SKM-1 treated with dmso at 0.1 percent for 144 hours (cell line): ENCODE results near the gene ACTG1.
"Not testable (repeated sequence)": the region's sequence is repeated elsewhere in the genome, so short reads cannot be mapped to it uniquely, and the experiment has no call there.

ENCODE experiments used
- DNase-seq: peaks from one replicate; lab custom pipeline; 2025; ENCODE audit not compliant: unreplicated experiment; lab: John Stamatoyannopoulos, UW

ACTG1 gene

GRCh38 chr17:81533339-81534141, 20.9 kb upstream of the ACTG1 start:
- DNase-seq: no peak

DNA sequence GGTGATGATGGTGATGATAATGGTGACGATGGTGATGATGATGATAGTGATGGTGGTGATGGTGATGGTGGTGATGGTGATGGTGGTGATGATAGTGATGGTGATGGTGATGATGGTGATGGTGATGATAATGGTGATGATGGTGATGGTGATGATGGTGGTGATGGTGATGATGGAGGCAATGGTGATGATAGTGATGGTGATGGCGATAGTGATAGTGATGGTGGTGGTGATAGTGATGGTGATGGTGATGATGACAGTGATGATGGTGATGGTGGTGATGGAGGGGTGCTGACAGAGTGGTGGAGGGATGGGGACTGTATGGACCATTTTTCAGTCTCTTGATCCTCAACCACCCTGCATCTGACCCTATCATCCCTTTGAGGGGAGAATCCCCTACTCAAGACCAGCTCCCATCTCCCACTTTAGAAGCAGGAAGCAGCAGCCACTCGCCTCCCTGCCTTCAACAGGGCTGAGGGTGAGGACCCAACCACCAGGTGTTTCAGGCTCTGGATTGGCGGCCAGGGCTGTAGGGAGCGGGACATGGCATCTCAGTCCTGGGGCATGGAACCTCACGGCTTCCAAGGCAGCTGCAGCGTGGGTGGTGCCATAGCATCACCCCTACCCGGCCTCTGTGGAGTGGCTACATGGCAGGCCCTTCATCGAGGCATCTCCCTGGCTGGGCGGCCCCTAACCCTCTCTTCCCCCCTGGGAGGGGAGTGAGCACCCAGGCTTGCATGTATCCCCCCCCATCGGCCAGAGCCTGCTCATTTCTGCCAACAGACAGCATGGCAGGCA, 20.1 kb upstream of the ACTG1 start:
- DNase-seq: no peak

DNA sequence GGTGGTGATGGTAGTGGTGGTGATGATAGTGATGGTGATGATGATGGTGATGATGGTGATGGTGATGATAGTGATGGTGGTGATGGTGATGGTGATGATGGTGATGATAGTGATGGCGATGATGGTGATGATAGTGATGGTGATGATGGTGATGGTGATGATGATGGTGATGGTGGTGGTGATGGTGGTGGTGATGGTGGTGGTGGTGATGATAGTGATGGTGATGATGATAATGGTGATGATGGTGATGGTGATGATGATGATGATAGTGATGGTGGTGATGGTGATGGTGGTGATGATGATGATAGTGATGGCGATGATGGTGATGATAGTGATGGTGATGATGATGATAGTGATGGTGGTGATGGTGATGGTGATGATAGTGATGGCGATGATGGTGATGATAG, 19.4 kb upstream of the ACTG1 start:
- DNase-seq: not testable (repeated sequence)

GRCh38 chr17:81531013-81531412, 18.4 kb upstream of the ACTG1 start:
- DNase-seq: not testable (repeated sequence)

DNA sequence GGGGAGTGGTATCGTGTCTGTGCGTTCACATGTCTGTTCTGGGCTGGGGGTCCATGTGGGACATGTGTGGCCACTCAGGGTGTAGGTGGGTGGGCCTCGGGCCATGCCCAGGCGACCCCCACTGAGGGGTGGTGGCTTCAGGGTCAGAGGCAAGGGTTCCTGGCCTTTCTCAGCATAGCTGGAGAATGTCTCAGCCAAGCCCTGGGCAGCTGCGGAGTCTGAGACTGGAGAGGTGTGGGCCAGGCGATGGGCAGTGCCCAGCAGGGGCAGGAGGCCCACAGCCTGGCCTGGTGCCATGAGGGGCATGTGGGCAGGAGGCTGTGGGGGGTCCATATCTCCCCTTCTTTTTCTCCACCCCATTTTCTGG, 16.8 kb upstream of the ACTG1 start:
- DNase-seq: no peak

DNA sequence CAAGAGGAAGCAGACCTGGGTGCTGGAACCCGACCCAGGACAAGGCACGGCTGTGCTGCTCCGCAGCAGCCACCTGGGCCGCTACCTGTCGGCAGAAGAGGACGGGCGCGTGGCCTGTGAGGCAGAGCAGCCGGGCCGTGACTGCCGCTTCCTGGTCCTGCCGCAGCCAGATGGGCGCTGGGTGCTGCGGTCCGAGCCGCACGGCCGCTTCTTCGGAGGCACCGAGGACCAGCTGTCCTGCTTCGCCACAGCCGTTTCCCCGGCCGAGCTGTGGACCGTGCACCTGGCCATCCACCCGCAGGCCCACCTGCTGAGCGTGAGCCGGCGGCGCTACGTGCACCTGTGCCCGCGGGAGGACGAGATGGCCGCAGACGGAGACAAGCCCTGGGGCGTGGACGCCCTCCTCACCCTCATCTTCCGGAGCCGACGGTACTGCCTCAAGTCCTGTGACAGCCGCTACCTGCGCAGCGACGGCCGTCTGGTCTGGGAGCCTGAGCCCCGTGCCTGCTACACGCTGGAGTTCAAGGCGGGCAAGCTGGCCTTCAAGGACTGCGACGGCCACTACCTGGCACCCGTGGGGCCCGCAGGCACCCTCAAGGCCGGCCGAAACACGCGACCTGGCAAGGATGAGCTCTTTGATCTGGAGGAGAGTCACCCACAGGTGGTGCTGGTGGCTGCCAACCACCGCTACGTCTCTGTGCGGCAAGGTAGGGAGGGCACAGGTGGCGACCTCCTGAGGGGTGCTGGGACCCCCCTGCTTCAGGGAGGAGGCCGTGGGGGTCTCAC, 16.2 kb upstream of the ACTG1 start:
- no peak for DNase-seq

DNA sequence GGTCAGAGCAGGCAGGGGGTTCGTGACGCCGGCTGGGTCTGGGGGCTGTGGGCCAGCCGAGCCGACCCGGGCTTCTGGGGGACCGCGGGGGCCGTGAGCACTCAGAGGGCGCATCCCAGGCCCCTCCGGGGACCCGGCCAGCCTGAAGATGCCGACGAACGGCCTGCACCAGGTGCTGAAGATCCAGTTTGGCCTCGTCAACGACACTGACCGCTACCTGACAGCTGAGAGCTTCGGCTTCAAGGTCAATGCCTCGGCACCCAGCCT, 15.7 kb upstream of the ACTG1 start:
- no peak for DNase-seq

DNA sequence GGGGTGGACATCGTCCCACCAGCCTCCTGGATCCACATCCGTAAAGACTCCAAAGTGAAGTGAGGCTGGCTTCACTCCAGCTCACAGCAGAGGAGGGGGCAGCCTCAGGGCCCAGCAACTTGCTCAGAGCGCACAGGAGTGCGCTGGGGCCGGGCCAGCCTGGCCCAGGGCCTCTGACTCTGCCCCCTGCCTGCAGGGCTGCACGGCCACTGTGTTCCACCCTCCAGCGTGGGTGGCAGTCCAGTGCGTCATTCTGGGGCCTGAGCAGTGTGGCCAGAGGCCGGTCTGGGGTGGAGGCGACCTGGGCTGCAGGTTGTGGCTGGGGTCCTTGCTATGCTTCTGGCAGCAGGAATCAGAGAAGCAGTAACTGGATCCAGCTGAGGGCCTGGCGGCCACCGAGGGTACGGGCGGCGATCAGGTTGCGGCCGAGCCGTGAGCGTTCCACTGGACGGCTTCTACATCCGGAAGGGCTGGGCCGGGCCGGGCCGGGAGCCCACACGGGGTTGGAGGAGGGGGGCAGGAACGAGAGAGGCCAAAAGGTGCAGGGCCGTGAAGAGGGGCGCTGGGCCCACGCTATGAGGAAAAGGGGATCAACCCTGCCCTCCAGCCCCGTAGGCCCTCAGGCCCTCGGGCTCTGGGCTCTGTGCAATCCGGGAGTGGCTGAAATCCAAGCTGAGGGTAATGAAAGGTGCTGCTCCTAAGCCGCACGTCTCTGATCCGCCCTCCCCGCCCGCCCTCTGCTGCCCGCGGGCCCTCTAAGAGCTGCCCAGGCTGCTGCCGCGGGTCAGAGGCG, 15.2 kb upstream of the ACTG1 start, which contains the start of gene FSCN2:
Gene FSCN2 (plus strand): TSS at position 787 of the 793 bp plus-strand sequence. CDS start 155 bp downstream, outside the sequence.
- no peak for DNase-seq

DNA sequence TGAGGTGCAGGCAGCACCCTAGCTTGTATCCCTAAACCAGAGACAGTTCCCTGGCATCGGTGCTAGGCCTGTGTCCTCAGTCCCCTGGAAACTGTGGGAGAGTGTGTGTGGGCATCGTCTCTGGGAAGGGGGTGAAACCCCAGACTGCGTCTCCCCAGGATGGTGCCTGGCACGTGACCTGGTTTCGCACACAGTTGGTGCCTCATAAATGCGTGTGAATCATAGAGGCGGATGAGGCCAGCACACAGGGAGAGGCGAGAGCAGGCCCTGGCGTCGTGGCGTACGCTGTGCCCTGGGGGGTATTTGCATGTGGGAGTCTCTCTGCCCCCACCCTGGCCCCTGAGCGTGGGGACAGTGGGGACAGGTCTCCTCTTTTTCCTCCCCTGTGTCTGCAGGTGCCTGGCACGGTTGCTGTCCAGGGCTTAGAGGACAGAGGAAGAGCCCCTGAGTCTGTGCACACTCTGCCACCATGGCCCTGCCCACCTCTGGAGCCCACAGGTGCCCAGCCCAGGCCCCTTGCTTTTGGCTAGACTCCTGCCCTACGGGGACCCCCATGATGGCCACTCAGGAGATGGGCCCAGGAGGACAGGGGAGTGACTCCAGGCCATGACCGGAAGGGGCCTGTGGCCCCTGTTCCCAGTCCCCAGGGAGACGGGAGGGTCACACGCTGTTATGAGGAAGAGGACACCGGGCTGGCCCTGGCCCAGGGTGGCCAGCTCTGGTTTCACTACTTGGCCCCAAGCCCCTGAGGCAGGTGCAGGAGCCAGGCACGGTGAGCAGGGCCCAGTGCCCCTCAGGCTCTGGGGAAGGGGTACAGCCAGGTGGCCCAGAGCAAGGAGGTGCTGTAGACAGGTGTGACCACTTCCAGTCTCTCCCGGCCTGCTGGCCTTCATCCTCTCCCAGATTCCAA, 14.3 kb upstream of the ACTG1 start:
- DNase-seq: no peak

DNA sequence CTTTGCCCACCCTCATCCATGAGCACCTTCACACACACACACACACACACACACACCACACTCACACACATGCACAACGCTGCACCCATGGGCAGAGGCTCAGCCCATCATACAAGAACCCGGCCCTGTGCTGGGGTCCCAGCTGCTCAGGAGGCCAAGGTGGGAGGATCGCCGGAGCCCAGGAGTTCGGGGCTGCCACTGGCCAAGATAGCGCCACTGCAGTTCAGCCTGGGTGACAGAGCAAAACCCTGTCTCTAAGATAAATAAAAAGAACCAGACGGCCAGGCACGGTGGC, 12.2 kb upstream of the ACTG1 start:
- no peak for DNase-seq

DNA sequence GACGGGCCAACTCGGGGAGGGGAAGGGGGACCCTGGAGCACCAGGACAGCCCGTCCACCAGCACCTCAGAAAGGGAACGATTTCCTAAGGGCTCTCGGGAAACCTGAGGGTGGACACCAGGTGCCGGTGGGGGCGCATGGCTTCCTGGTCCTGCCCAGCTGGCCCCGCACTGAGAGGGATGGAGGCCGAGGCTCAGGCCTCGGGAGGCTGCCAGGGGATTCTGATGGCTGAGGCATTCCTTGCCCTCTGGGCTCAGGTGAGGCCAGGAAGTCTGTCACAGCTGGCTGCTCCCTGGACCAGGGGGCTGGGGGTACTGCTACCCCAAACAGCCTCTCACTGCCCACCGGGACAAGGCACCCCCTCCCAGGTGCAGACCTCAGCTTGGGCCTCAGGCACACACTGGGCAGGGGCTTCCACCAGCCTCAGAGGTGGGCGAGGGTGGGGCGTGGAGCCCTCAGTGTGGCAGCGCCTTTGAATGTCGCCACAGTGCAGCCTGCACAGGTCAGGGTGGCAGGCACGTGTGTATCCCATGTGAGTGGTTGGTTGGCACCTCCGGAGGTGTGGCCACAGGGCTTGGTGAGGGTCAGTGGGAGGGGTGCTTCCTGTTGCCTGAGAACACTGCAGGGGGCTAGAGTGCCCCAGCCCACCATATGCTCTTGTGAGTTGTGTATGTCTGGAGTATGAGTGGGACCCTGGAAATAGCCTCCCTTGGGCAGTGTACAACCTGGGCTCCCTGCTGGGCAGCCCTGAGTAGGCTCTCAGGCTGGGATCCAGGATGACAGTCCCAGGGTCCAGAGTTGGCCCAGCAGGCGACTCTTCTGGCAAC, 11.7 kb upstream of the ACTG1 start:
- DNase-seq: no peak

GRCh38 chr17:81523402-81524038, 10.9 kb upstream of the ACTG1 start:
- DNase-seq: no peak

DNA sequence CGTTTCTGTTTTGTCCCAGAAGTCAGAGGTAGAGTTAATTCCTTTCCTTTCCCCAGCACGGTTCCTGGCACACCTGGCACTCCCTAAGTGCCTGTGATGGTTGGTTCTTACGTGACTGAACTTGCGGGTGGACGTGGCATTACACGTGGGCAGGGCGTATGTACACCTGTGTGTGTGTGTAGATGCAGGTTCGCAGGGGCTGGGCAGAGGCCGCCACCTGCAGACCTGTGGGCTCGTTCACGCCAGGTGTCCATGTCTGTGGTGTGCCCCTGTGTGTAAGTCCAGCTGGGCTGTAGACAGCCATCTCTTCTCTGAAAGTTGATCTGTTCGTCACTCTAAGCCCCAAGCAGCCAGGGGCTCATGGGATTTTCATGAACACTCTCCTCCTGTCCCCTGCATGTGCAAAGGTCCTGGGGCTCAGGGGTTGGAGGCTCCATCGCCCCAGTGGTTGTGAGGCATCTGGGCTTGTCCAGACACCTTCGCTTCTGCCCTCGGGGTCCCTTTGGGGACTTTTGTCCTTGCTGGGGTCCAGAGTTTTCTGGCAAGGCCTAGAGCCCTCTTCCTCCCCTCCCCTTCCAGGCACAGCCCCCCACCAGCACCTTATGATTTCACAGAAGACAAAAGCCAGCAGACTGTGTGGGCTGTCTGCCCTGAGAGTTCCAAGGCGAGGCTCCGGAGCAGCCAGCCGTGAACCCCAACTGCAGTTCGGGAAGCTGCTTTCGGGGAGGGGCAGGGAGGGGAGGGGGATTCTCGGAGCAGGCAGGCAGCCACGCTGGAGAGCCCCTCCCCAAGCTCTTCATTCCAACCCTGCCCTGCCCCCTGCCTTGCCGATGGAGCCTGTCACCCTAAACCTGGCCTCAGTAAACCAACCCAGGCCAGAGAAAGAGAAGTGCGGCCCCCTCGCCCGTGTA, 10.1 kb upstream of the ACTG1 start:
- DNase-seq: no peak

DNA sequence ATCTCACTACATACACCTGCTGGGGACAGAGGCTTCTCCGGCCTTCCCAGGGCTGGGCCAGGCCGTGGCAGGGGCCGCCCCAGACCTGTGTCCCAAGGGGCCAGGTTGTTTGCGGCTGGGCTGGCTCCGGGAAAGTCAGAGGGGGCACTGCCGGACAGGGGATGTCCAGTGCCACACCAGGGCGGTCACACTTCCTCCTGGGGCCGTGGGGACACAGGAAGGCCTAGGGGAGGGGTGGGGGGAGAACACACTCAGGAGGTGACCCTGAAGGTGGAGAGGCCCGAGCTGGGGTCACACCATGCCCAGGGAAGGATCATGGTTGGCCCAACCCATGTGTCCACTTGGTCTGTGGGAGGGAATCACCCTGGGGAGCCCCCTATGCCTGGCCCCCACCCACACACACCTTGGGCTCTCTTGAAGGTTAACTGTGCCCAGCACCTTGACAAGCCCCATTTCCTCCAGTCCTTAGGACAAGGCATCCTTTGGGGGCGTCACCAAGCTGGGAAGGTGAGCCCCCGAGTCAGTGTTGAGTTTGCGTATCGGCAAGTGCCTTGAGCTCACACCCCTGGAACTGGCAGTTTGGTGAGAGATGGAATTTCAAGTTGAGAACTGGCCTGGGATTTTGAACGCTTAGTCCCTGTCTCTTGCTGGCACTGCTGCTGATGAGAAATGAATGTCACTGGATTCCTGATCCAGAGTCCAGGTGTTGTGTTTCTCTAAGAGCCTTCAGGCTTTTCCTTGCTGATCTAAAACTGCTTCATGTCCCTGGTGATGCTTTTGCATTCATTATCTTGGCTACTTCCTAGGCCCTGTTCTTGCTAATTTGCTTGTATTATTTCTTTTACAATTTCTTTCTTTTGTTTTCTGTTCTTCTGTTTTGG, 7.7 kb upstream of the ACTG1 start:
- DNase-seq: no peak

GRCh38 chr17:81519284-81520020, 6.9 kb upstream of the ACTG1 start:
- no peak for DNase-seq

- no peak for DNase-seq
Measured at GRCh38 chr17:81518785-81519283, 6.2 kb upstream of the ACTG1 start.
